Measurements from ENCODE around the gene TNIP2.

DNA sequence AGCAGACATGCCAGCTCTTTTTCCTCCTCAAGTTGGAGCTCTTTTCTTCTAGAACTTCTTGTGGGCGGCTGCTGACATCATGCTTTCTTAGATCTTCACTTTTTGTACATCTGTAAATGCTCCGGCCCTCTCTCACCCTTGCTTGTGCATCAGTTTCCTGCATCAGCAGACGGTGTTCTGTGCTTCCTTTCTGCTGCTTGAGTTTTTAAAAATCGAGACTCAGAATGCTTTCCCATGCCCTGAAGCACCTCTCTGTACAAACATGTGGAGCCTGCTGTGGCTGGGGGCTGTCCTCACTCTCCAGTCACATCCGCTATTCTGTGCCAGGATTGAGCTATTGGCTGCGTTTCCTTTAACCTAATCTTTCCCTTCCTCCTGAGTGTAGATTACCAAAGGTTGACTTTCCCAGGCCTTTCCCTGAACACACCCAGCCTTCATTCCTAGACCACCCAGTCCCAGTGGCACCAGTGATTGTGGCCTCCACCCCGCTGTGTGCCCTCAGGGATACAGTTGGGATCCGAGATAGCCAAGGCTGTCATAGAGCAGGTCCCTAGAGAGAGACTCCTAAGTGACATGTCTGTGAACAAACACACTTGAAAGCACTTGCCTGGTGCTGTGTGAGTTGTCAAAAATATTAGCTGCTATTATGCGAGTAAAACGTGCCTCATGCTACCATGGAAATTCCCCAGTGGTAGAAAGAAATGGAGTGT is 41.9 kb downstream of the TNIP2 start:
- no peak for TF ChIP-seq FOXP2 (optimal IDR thresholded peaks at IDR 0.05; ENCODE audit: control extremely low read depth, extremely low read length, insufficient read depth)
- no peak for TF ChIP-seq POLR2AphosphoS5 (IDR thresholded peaks at IDR 0.05; ENCODE audit: borderline replicate concordance, low read depth, low read length)
- no peak for TF ChIP-seq EZH2 (IDR thresholded peaks at IDR 0.05)
